ENCODE results near the gene COL4A3. TPM values are rescaled to one million over a fixed set of nuclear protein-coding genes. Genes with fewer than 3 reads are reported as not detected.

COL4A3 gene
- polyA plus RNA-seq, 2 of the 4 experiments (the other 2 are of a cell fraction): 1.8 to 6.8 TPM

- TF ChIP-seq BCL3 (IDR thresholded peaks at IDR 0.05) (no peak), FOSL2 (IDR thresholded peaks at IDR 0.05) (no peak), FOSL2 (CRISPR knock-in tag; IDR thresholded peaks at IDR 0.05) (no peak), MAFK (IDR thresholded peaks at IDR 0.05; ENCODE audit: partially characterized antibody) (no peak), CBX8 (IDR thresholded peaks at IDR 0.05) (no peak), REST (IDR thresholded peaks at IDR 0.05) (no peak), SMC3 (IDR thresholded peaks at IDR 0.05) (no peak), RAD21 (conservative IDR thresholded peaks at IDR 0.05 in 1 of 2, IDR thresholded peaks at IDR 0.05 in 1 of 2) (no peak)
- peak in 1 of 2 experiments; percentile 83 for DNase-seq (ENCODE audit: low read depth in 1 of 2, low spot score in 1 of 2)
- 30% methylated on average over 4 of the region's 4 CpGs for WGBS (ENCODE audit: missing lambda C conversion rate)
- no peak for FAIRE-seq
- ChIA-PET POLR2A (interaction anchor here (1.0 kb wide), 1 partner anchor 66 kb away, joined by 3 read pairs; no protein-coding TSS in a partner anchor), CTCF (interaction anchor here (1.1 to 2.2 kb wide), 3 partner anchors 9 to 84 kb away, joined by 3 to 11 read pairs (median 5); no protein-coding TSS in a partner anchor)
- Histone ChIP-seq H3K27ac (peak overlapping the region; percentile 62 to 64), H3K4me2 (peak overlapping the region; percentile 61), H3K9me3 (no peaks in the 10 kb centered on the region), H3K4me3 (no peak overlapping the region), H3K4me1 (peaks cover 36% of the 10 kb centered on the region)
- peak; percentile 74 to 89; a peak in 5 of 6 replicates for ATAC-seq
Observed at GRCh38 chr2:227153758-227154486, 10.5 kb upstream of the COL4A3 start.

GRCh38 chr2:227154986-227155774 lies 9.2 kb upstream of the COL4A3 start:
- H3K4me1 ChIP-seq: peaks cover 36% of the 10 kb centered on the region
- 65% methylated on average over 6 of the region's 6 CpGs for WGBS (ENCODE audit: missing lambda C conversion rate)
- peak overlapping the region; percentile 23 to 62; a peak in 3 of 6 replicates for H3K27ac ChIP-seq
- FAIRE-seq (no peak), ATAC-seq (peak in 1 of 2 experiments; percentile 24; a peak in 2 of 6 replicates), DNase-seq (ENCODE audit: low read depth in 1 of 2, low spot score in 1 of 2) (peak in 1 of 2 experiments; percentile 44)
- H3K4me2 ChIP-seq: peak overlapping the region; percentile 61
- TF ChIP-seq FOSL2 (IDR thresholded peaks at IDR 0.05) (no peak), FOSL2 (CRISPR knock-in tag; IDR thresholded peaks at IDR 0.05) (peak; percentile 36), MYC (IDR thresholded peaks at IDR 0.05; ENCODE audit: borderline replicate concordance, low read length) (no peak), EHMT2 (IDR thresholded peaks at IDR 0.05; ENCODE audit: low read depth) (no peak), CBX8 (IDR thresholded peaks at IDR 0.05) (no peak), HMGXB4 (CRISPR knock-in tag; IDR thresholded peaks at IDR 0.05; ENCODE audit: borderline replicate concordance) (no peak), POLR2A (IDR thresholded peaks at IDR 0.05; ENCODE audit: low read length) (no peak)
- POLR2A ChIA-PET: no interaction called here
- CTCF ChIA-PET: interaction anchor here (0.6 to 2.2 kb wide), 3 partner anchors 10 to 83 kb away, joined by 3 to 11 read pairs (median 4); no protein-coding TSS in a partner anchor
- H3K4me3 ChIP-seq: no peak overlapping the region
- no peaks in the 10 kb centered on the region for H3K9me3 ChIP-seq

GRCh38 chr2:227160164-227160563 lies 4.3 kb upstream of the COL4A3 start:
- DNase-seq (ENCODE audit: low read depth in 1 of 2, low spot score in 1 of 2): no peak
- ChIA-PET POLR2A (no interaction called here), CTCF (interaction anchor here (1.8 kb wide), 1 partner anchor 78 kb away, joined by 7 read pairs; no protein-coding TSS in a partner anchor)
- Histone ChIP-seq H3K27ac (no peak overlapping the region), H3K4me2 (no peak overlapping the region), H3K4me1 (peaks cover 13% of the 10 kb centered on the region), H3K4me3 (no peak overlapping the region), H3K9me3 (no peaks in the 10 kb centered on the region)
- ATAC-seq: no peak
- WGBS (ENCODE audit: missing lambda C conversion rate): 65% methylated on average over 2 of the region's 2 CpGs
- FAIRE-seq: no peak
- TF ChIP-seq CTCF (IDR thresholded peaks at IDR 0.05): no peak
- TF ChIP-seq HOXA7 (CRISPR knock-in tag; IDR thresholded peaks at IDR 0.05): no peak
- no peak for TF ChIP-seq FOSB (CRISPR knock-in tag; IDR thresholded peaks at IDR 0.05)
- TF ChIP-seq MAFK (IDR thresholded peaks at IDR 0.05; ENCODE audit: partially characterized antibody): no peak
- no peak for TF ChIP-seq HEYL (CRISPR knock-in tag; IDR thresholded peaks at IDR 0.05)
- no peak for TF ChIP-seq EP300 (IDR thresholded peaks at IDR 0.05)
- TF ChIP-seq TP53 (CRISPR knock-in tag; IDR thresholded peaks at IDR 0.05): no peak
